LNCAP (cell line): Measurements from ENCODE around the gene RNF208.

Experiments used
- CTCF ChIP-seq: fragments of 450-650 bp; IDR thresholded peaks from 2 replicates; pipeline ENCODE4 v1.5.1; 2017; ENCODE audit warnings: mild to moderate bottlenecking

Gene RNF208

GRCh38 chr9:137224830-137225694 is 3.0 kb upstream of the RNF208 start, which contains the start of gene CYSRT1:
TSS of gene CYSRT1 (plus strand) at chr9:137225174. CDS start at chr9:137225622, 448 bp downstream.
- TF ChIP-seq CTCF, result no peak

- no peak for TF ChIP-seq CTCF
Observed at GRCh38 chr9:137223078-137223970, 1.3 kb upstream of the RNF208 start.

GRCh38 chr9:137221506-137222111 is 431 bp downstream of the RNF208 start:
- no peak for TF ChIP-seq CTCF

- TF ChIP-seq CTCF, result no peak
Observed at GRCh38 chr9:137221095-137221505, 940 bp downstream of the RNF208 start.

GRCh38 chr9:137220317-137221094 is 1.5 kb downstream of the RNF208 start:
- no peak for TF ChIP-seq CTCF

GRCh38 chr9:137219757-137220316 is 2.2 kb downstream of the RNF208 start:
- no peak for TF ChIP-seq CTCF
